DND-41 (cell line): ENCODE measurements around the gene MPI.

Source experiments
- EZH2 ChIP-seq: IDR thresholded peaks from 3 replicates; pipeline ENCODE4 v1.6.1; 2012; ENCODE audit warnings: borderline replicate concordance, low read depth, mild to moderate bottlenecking, moderate library complexity, low read length, inconsistent platforms; ENCODE audit not compliant: severe bottlenecking
- TF ChIP-seq, protein P1 (sequence below): IDR thresholded peaks from 2 replicates; pipeline ENCODE4 v1.5.1; 2012; ENCODE audit warnings: borderline replicate concordance, low read length, moderate library complexity, mild to moderate bottlenecking; ENCODE audit not compliant: poor library complexity, severe bottlenecking; ENCODE audit errors: extremely low read depth

DNA sequence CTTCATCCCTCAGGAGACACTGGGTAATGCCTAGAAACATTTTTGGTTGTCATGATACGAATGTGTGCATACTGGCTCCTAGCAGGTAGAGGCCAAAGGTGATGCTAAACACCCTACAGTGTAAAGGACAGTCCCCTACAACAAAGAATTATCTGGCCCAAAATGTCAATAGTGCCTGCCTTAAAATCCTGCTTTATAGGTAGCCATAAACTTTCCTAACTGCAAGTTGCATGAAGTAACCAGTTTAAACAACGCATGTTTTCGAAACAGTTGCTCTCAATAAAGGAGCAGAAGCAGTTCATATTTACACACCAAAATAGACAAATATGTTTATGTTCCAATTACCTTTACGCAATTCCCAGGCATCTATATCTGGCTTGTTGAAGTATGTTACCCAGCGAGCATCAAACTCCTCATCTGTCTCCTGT lies 38.9 kb downstream of the MPI start:
- TF ChIP-seq, protein P1, sequence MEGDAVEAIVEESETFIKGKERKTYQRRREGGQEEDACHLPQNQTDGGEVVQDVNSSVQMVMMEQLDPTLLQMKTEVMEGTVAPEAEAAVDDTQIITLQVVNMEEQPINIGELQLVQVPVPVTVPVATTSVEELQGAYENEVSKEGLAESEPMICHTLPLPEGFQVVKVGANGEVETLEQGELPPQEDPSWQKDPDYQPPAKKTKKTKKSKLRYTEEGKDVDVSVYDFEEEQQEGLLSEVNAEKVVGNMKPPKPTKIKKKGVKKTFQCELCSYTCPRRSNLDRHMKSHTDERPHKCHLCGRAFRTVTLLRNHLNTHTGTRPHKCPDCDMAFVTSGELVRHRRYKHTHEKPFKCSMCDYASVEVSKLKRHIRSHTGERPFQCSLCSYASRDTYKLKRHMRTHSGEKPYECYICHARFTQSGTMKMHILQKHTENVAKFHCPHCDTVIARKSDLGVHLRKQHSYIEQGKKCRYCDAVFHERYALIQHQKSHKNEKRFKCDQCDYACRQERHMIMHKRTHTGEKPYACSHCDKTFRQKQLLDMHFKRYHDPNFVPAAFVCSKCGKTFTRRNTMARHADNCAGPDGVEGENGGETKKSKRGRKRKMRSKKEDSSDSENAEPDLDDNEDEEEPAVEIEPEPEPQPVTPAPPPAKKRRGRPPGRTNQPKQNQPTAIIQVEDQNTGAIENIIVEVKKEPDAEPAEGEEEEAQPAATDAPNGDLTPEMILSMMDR, result no peak
- TF ChIP-seq EZH2, result no peak
